H1 (cell line): ENCODE results near the gene SFMBT2. TPM values are rescaled to one million over a fixed set of nuclear protein-coding genes. Genes with fewer than 3 reads are reported as not detected.

Source experiments
- CTCF ChIA-PET: fragments of 300-600 bp; sonication (Branson Sonifier 250); formaldehyde crosslinking; loops from one replicate; lab custom pipeline; 2021; ENCODE audit not compliant: partially characterized antibody; lab: Charles Lee
- POLR2A ChIA-PET: fragments of 300-600 bp; sonication (Branson Sonifier 250); formaldehyde crosslinking; loops from one replicate; lab custom pipeline; 2021; ENCODE audit warnings: inconsistent platforms; ENCODE audit not compliant: partially characterized antibody; lab: Charles Lee
- DNase-seq, 2 experiments: peaks; one replicate each; pipeline versions ENCODE4 v3.0.0 to v3.0.0-alpha.2; 2010 to 2022; ENCODE audit warnings: low spot score in 2 of 2, low read depth in 1 of 2, mixed read lengths in 1 of 2
- FAIRE-seq: peaks from 2 replicates; lab custom pipeline; 2011; peaks lifted over from hg19 to GRCh38; lab: Jason Lieb, UNC
- H2AFZ ChIP-seq: 2 replicates; pipeline ENCODE4 v1.8.1; 2012; ENCODE audit warnings: low read length, inconsistent platforms
- H2AK5ac ChIP-seq: 2 replicates; pipeline ENCODE4 v1.6.1; 2013; ENCODE audit warnings: low read depth, low read length
- H2BK120ac ChIP-seq: replicated peaks from 2 replicates; pipeline ENCODE3; 2013; ENCODE audit warnings: low read depth, low read length, inconsistent platforms
- H2BK12ac ChIP-seq: 2 replicates; pipeline ENCODE4 v1.6.1; 2013; ENCODE audit warnings: low read depth, low read length
- H2BK15ac ChIP-seq: 2 replicates; pipeline ENCODE4 v1.6.1; 2013; ENCODE audit warnings: low read length
- H2BK20ac ChIP-seq: 2 replicates; pipeline ENCODE4 v1.6.1; 2013; ENCODE audit warnings: low read length
- H2BK5ac ChIP-seq: 2 replicates; pipeline ENCODE4 v1.6.1; 2013; ENCODE audit warnings: low read depth, low read length
- H3K14ac ChIP-seq: 2 replicates; pipeline ENCODE4 v1.6.1; 2013; ENCODE audit warnings: inconsistent platforms; ENCODE audit not compliant: insufficient read length
- H3K18ac ChIP-seq: 2 replicates; pipeline ENCODE4 v1.6.1; 2013; ENCODE audit warnings: low read length; ENCODE audit errors: extremely low read depth
- H3K23ac ChIP-seq: 2 replicates; pipeline ENCODE4 v1.6.1; 2013; ENCODE audit warnings: inconsistent platforms; ENCODE audit not compliant: insufficient read length
- H3K23me2 ChIP-seq: 2 replicates; pipeline ENCODE4 v1.6.1; 2013; ENCODE audit warnings: low read depth, low read length
- H3K27ac ChIP-seq: 2 replicates; pipeline ENCODE4 v1.6.1; 2011; ENCODE audit warnings: low read depth, low read length, inconsistent platforms
- H3K27me3 ChIP-seq, 4 experiments: replicated peaks in 1 of 4; 1 replicate in 1 of 4; 2 replicates in 3 of 4; pipeline versions ENCODE4 v1.6.1 to v1.8.1; 2011 to 2013; ENCODE audit warnings: low read length in 3 of 4, mild to moderate bottlenecking in 3 of 4, inconsistent platforms in 2 of 4, mixed read lengths in 2 of 4, moderate library complexity in 1 of 4; ENCODE audit not compliant: control insufficient read depth in 3 of 4, insufficient read depth in 3 of 4; ENCODE audit errors: extremely low read depth in 1 of 4
- H3K36me3 ChIP-seq, 4 experiments: 2 replicates each; pipeline versions ENCODE4 v1.6.1 to v1.8.1; 2011 to 2013; ENCODE audit warnings: mild to moderate bottlenecking in 4 of 4, low read length in 3 of 4, moderate library complexity in 2 of 4, control low read depth in 1 of 4, inconsistent platforms in 1 of 4; ENCODE audit not compliant: insufficient read depth in 4 of 4, control insufficient read depth in 2 of 4
- H3K4ac ChIP-seq: replicated peaks from 2 replicates; pipeline ENCODE3; 2013; ENCODE audit warnings: low read length, low read depth, mixed read lengths, inconsistent platforms; ENCODE audit not compliant: insufficient read length
- H3K4me1 ChIP-seq, 4 experiments: replicated peaks in 1 of 4; 1 replicate in 1 of 4; 2 replicates in 3 of 4; pipeline versions ENCODE4 v1.6.1 to v1.8.1; 2011 to 2013; ENCODE audit warnings: low read length in 3 of 4, inconsistent platforms in 2 of 4, mixed read lengths in 1 of 4; ENCODE audit not compliant: insufficient read depth in 4 of 4, control insufficient read depth in 3 of 4
- H3K4me2 ChIP-seq, 2 experiments: 2 replicates each; pipeline versions ENCODE4 v1.6.1 to v1.8.1; 2011 to 2013; ENCODE audit warnings: low read depth in 2 of 2, low read length in 2 of 2, control low read depth in 1 of 2, inconsistent platforms in 1 of 2, mild to moderate bottlenecking in 1 of 2; ENCODE audit not compliant: insufficient read depth in 1 of 2
- H3K4me3 ChIP-seq, 4 experiments: fragments of 200-600, 300-600 bp in 1 of 4; sonication (generic), shearing (Covaris generic), sonication (Bioruptor Twin) in 1 of 4; 2 replicates each; pipeline versions ENCODE4 v1.5.1 to v1.8.1; 2011 to 2016; ENCODE audit warnings: low read length in 4 of 4, low read depth in 3 of 4, control low read depth in 2 of 4, inconsistent platforms in 2 of 4, mild to moderate bottlenecking in 2 of 4, mixed read lengths in 1 of 4, moderate library complexity in 1 of 4; ENCODE audit not compliant: insufficient read depth in 2 of 4; ENCODE audit errors: extremely low read depth in 1 of 4
- H3K56ac ChIP-seq: replicated peaks from 2 replicates; pipeline ENCODE3; 2013; ENCODE audit warnings: low read depth, mild to moderate bottlenecking, mixed read lengths, low read length, inconsistent platforms; ENCODE audit not compliant: insufficient read length
- H3K79me1 ChIP-seq: 2 replicates; pipeline ENCODE4 v1.6.1; 2013; ENCODE audit warnings: low read depth, low read length, control low read depth
- H3K79me2 ChIP-seq, 2 experiments: 2 replicates each; pipeline versions ENCODE4 v1.6.1 to v1.8.1; 2012 to 2013; ENCODE audit warnings: low read length in 2 of 2, mild to moderate bottlenecking in 2 of 2, inconsistent platforms in 1 of 2; ENCODE audit not compliant: insufficient read depth in 2 of 2, control insufficient read depth in 1 of 2
- H3K9ac ChIP-seq, 4 experiments: replicated peaks in 1 of 4; 1 replicate in 1 of 4; 2 replicates in 3 of 4; pipeline versions ENCODE4 v1.6.1 to v1.8.1; 2011 to 2013; ENCODE audit warnings: low read depth in 3 of 4, low read length in 3 of 4, control low read depth in 2 of 4, mild to moderate bottlenecking in 2 of 4, moderate library complexity in 2 of 4, inconsistent platforms in 1 of 4; ENCODE audit errors: extremely low read depth in 1 of 4
- H3K9me3 ChIP-seq, 2 experiments: 2 replicates each; pipeline versions ENCODE4 v1.6.1 to v1.8.1; 2012 to 2013; ENCODE audit warnings: mild to moderate bottlenecking in 2 of 2, moderate library complexity in 2 of 2, control low read depth in 1 of 2, inconsistent platforms in 1 of 2, low read depth in 1 of 2, low read length in 1 of 2, mixed read lengths in 1 of 2; ENCODE audit not compliant: insufficient read depth in 2 of 2
- H4K20me1 ChIP-seq, 2 experiments: replicated peaks in 1 of 2; 2 replicates each; pipeline versions ENCODE3 to v1.8.1; 2011 to 2013; ENCODE audit warnings: inconsistent platforms in 2 of 2, low read length in 2 of 2, mild to moderate bottlenecking in 1 of 2; ENCODE audit not compliant: insufficient read depth in 2 of 2, control insufficient read depth in 1 of 2
- H4K5ac ChIP-seq: 2 replicates; pipeline ENCODE4 v1.6.1; 2013; ENCODE audit warnings: low read length, low read depth, mixed read lengths, inconsistent platforms; ENCODE audit not compliant: insufficient read length
- H4K8ac ChIP-seq: 2 replicates; pipeline ENCODE4 v1.8.0; 2013; ENCODE audit warnings: mild to moderate bottlenecking, moderate library complexity, low read length, inconsistent platforms; ENCODE audit not compliant: insufficient read depth; ENCODE audit errors: extremely low read depth
- H4K91ac ChIP-seq: replicated peaks from 2 replicates; pipeline ENCODE3; 2013; ENCODE audit warnings: low read length, mixed read lengths, inconsistent platforms; ENCODE audit not compliant: insufficient read length
- ATF2 ChIP-seq: IDR thresholded peaks from 2 replicates; pipeline ENCODE4 v1.6.1; 2012; ENCODE audit warnings: low read length, inconsistent platforms
- BCL11A ChIP-seq, 2 experiments: IDR thresholded peaks; one replicate each; pipeline ENCODE4 v1.6.1; 2011; ENCODE audit warnings: low read depth in 2 of 2, low read length in 2 of 2, mild to moderate bottlenecking in 2 of 2
- CBX8 ChIP-seq: fragments of 300-800, 300-1000 bp; sonication (generic); IDR thresholded peaks from 2 replicates; pipeline ENCODE4 v1.7.1; 2016; ENCODE audit warnings: low read depth, low read length, borderline replicate concordance
- MAFK ChIP-seq: IDR thresholded peaks from 2 replicates; pipeline ENCODE4 v1.6.1; 2012; ENCODE audit warnings: low read depth, mild to moderate bottlenecking, improper control_type of control experiment, low read length
- SAP30 ChIP-seq: fragments of 300-600 bp; sonication (generic); IDR thresholded peaks from 2 replicates; pipeline ENCODE4 v1.7.1; 2012; ENCODE audit warnings: low read length, moderate library complexity, mild to moderate bottlenecking, inconsistent platforms; ENCODE audit not compliant: insufficient read depth, insufficient replicate concordance
- SIX5 ChIP-seq: IDR thresholded peaks from 2 replicates; pipeline ENCODE4 v1.6.1; 2011; ENCODE audit warnings: mild to moderate bottlenecking, low read depth, low read length
- SP4 ChIP-seq: IDR thresholded peaks from 2 replicates; pipeline ENCODE4 v1.6.1; 2012; ENCODE audit warnings: low read length, inconsistent platforms
- SRF ChIP-seq: IDR thresholded peaks from 2 replicates; pipeline ENCODE4 v1.6.1; 2011; ENCODE audit warnings: mild to moderate bottlenecking, low read depth, low read length, moderate library complexity
- TAF1 ChIP-seq: IDR thresholded peaks from 2 replicates; pipeline ENCODE4 v1.6.1; 2011; ENCODE audit warnings: mild to moderate bottlenecking, low read depth, low read length
- TAF7 ChIP-seq: optimal IDR thresholded peaks from 2 replicates; pipeline ENCODE3; 2011; ENCODE audit warnings: low read depth, mild to moderate bottlenecking, inconsistent platforms, low read length, moderate library complexity, borderline replicate concordance
- TCF12 ChIP-seq: IDR thresholded peaks from 2 replicates; pipeline ENCODE4 v1.6.1; 2011; ENCODE audit warnings: low read depth, mild to moderate bottlenecking, low read length
- whole genome bisulfite sequencing, 2 experiments: shearing (Covaris generic) in 1 of 2; methylation state at CpG; one replicate each; pipeline versions ENCODE4 v1.1.6 to v1.1.7; 2013 to 2015; ENCODE audit warnings: low lambda C conversion rate in 2 of 2, mixed read lengths in 2 of 2, inconsistent platforms in 1 of 2, low coverage in 1 of 2, missing lambda C conversion rate in 1 of 2; ENCODE audit not compliant: insufficient replicate concordance in 2 of 2, insufficient coverage in 1 of 2, insufficient read length in 1 of 2; ENCODE audit errors: extremely low coverage in 1 of 2, missing lambda C conversion rate in 1 of 2; 5-methylcytosine and 5-hydroxymethylcytosine counted together
- polyA plus RNA-seq, 7 experiments: library from polyadenylated mRNA; depleted of rRNA in 3 of 7; stranded (reverse) in 5 of 7; unstranded in 2 of 7; fragments of >200 nt in 5 of 7; fragments of 200-250 nt in 2 of 7; gene quantifications; 1 replicate in 5 of 7; 2 replicates in 1 of 7; 4 replicates in 1 of 7; pipeline versions ENCODE4 v1.2.1 to v1.2.3, GENCODE V29; 2011 to 2013; ENCODE audit warnings: missing spikeins in 2 of 7, mixed read lengths in 2 of 7
- total RNA-seq: library from RNA; stranded (reverse); fragmentation: NEBNext Ultra II Directional; extraction: Animal tissue kit (Norgen Biotek cat#: 25700); gene quantifications from 2 replicates; pipeline ENCODE4 v1.2.1, GENCODE V29; 2021

The SFMBT2 gene
- total and polyA plus RNA-seq, 2 of the 8 experiments (the other 6 are each of a cell fraction or from before 2014, with no cell fraction given), result 2.9 to 11.0 TPM

DNA sequence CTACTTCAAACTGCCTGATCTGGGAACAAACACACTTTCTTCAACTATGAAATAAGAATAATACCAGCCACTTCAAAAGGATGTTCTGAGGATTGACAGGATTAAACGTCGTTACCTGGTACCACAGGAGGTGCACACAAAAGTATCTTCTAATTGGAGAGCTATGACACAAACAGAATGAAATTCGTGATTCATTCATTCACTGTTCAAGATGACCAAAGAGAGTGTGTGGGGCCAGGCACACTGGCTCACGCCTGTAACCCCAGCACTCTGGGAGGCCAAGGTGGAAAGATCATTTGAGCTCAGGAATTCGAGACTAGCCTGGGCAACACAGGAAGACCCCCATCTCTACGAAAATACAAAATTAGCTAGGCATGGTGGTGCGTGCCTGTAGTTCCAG, 50.9 kb downstream of the SFMBT2 start:
- Histone ChIP-seq H4K20me1 (peaks cover 0 to 2% of the 10 kb centered on the region in 2 experiments), H3K4me1 (peaks cover 0 to 2% (median 0%) of the 10 kb centered on the region in 4 experiments; a peak in 2 of 7 replicates), H3K79me2 (peaks cover 0 to 5% of the 10 kb centered on the region in 2 experiments; a peak in 1 of 4 replicates), H2BK20ac (no peak overlapping the region), H4K5ac (no peak overlapping the region), H3K9ac (no peak overlapping the region), H3K23ac (no peak overlapping the region), H3K36me3 (peaks cover 2 to 29% (median 9%) of the 10 kb centered on the region in 4 experiments; a peak in 6 of 8 replicates), H2AK5ac (no peak overlapping the region), H2BK120ac (no peak overlapping the region), H3K14ac (no peak overlapping the region), H4K8ac (no peak overlapping the region), H2BK12ac (no peak overlapping the region), H3K4ac (no peak overlapping the region), H3K56ac (no peak overlapping the region), H2BK15ac (no peak overlapping the region), H3K79me1 (no peaks in the 10 kb centered on the region; the same call in none of the 2 replicates), H3K4me2 (no peak overlapping the region), H4K91ac (no peak overlapping the region), H3K9me3 (peaks cover 14 to 24% of the 10 kb centered on the region in 2 experiments), H2BK5ac (no peak overlapping the region), H3K27ac (no peak overlapping the region), H2AFZ (no peak overlapping the region), H3K27me3 (no peaks in the 10 kb centered on the region), H3K18ac (no peak overlapping the region), H3K23me2 (no peaks in the 10 kb centered on the region), H3K4me3 (no peak overlapping the region)
- DNase-seq (no peak), FAIRE-seq (no peak)
- CTCF ChIA-PET, result interaction anchor here (1.1 kb wide), 1 partner anchor 58 kb away, joined by 3 read pairs; no protein-coding TSS in a partner anchor
- no peak for TF ChIP-seq SIX5
- TF ChIP-seq SAP30, result no peak
- TF ChIP-seq ATF2, result no peak
- TF ChIP-seq SP4, result no peak
- no peak for TF ChIP-seq TCF12
- no peak for TF ChIP-seq MAFK
- no peak for TF ChIP-seq BCL11A (IDR thresholded peaks at IDR 0.05; ENCODE audit: low read depth in 2 of 2, low read length in 2 of 2)
- TF ChIP-seq CBX8, result no peak
- TF ChIP-seq SRF, result no peak
- TF ChIP-seq TAF7, result no peak
- no peak for TF ChIP-seq TAF1
- 78% methylated on average over 7 of the region's 7 CpGs; no CpG with 5 or more reads in 1 of the 2 experiments for WGBS, 2 experiments
- POLR2A ChIA-PET, result no interaction called here
